ENCODE results near the gene OBSL1. TPM values are rescaled to one million over a fixed set of nuclear protein-coding genes. Genes with fewer than 3 reads are reported as not detected.

Gene OBSL1
- total RNA-seq, 3 donors from 2014 or later (not counting 1 experiment from before 2014, with no cell fraction given), result 0.07 to 8.8 (median 0.32) TPM

DNA sequence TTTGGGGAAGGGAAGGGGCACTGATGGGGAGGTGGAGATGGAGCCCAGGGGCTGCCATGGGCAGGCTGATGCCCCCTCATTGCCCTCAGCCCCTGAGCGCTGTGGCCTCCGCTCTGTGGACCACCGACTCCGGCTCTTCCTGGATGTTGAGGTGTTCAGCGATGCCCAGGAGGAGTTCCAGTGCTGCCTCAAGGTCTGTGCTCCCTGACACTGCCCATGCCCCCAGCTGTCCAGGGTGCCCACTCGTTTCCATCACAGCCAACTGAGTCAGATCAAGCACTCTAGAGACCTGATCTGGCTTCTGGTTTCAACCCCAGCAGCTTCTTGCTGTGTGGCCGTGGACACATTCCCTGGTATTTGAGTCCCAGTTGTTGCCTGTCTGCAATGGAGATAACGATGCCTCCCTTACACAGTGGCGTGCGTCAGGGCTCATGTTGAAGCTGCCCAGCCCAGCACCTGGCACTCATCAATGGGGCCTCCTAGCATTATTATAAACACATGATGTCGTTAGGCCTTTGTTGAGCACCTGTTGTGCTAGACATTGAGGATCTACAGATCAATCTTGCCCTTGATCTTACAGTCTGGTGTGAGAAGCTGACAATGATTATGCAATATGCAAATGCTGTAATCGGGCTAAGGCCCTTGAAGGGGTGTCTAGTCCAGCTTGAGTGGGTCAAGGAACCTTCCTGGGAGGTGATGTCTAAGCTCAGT lies 40.7 kb upstream of the OBSL1 start:
- H3K36me3 Mint-ChIP-seq, result peaks cover 6% of the 10 kb centered on the region
- DNase-seq, result no peak
- no peak for TF ChIP-seq CTCF (IDR thresholded peaks at IDR 0.05)
- H3K4me3 Mint-ChIP-seq, result peak overlapping the region; percentile 42
- Histone ChIP-seq H3K27me3 (ENCODE audit: control insufficient read depth, insufficient read depth, low read length) (no peaks in the 10 kb centered on the region), H3K4me1 (ENCODE audit: control insufficient read depth, insufficient read depth, low read length) (peaks cover 20% of the 10 kb centered on the region), H3K4me3 (ENCODE audit: low read length) (no peak overlapping the region), H3K27ac (ENCODE audit: low read length) (no peak overlapping the region), H3K9me3 (ENCODE audit: control insufficient read depth, insufficient read depth, low read length) (no peaks in the 10 kb centered on the region), H3K36me3 (ENCODE audit: control insufficient read depth, insufficient read depth, low read length) (peaks cover 43% of the 10 kb centered on the region)
- peaks cover 8 to 22% of the 10 kb centered on the region in 2 donors for H3K4me1 Mint-ChIP-seq
- H3K9me3 Mint-ChIP-seq, result no peaks in the 10 kb centered on the region
- no peak for ATAC-seq
- intact Hi-C loops (cut with micrococcal nuclease), result no loop called here
- no peaks in the 10 kb centered on the region for H3K27me3 Mint-ChIP-seq (ENCODE audit: low read depth in 2 of 2)
- 86% methylated on average over 12 of the region's 12 CpGs for WGBS (ENCODE audit: insufficient coverage)
- peak overlapping the region in 1 of 2 donors; percentile 81 for H3K27ac Mint-ChIP-seq

DNA sequence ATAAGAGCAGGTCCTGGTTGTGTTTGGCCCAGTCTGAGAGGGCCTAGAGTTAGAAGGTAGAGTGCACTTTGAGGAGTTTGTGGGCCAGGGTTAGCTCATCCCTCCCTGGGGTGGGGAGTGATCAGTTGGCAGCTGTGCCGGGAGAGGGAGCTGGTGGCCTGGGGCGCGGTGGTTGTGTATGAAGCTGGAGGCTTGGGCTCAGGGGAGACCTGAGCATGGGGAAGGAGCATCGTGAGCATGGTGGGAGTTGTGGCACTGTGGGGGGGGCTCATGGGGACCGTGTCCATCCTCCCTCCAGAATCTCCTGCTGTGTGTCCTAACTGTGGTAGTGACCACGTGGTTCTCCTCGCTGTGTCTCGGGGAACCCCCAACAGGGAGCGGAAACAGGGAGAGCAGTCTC lies 40.0 kb upstream of the OBSL1 start:
- peaks cover 50% of the 10 kb centered on the region for H3K36me3 ChIP-seq (ENCODE audit: control insufficient read depth, insufficient read depth, low read length)
- no peak for TF ChIP-seq CTCF (IDR thresholded peaks at IDR 0.05)
- Mint-ChIP-seq H3K27ac (peak overlapping the region in 1 of 2 donors; percentile 50), H3K4me3 (peak overlapping the region; percentile 22), H3K4me1 (peaks cover 8 to 22% of the 10 kb centered on the region in 2 donors), H3K9me3 (no peaks in the 10 kb centered on the region), H3K36me3 (peaks cover 6% of the 10 kb centered on the region), H3K27me3 (ENCODE audit: low read depth in 2 of 2) (no peaks in the 10 kb centered on the region)
- 95% methylated on average over 9 of the region's 9 CpGs for WGBS (ENCODE audit: insufficient coverage)
- no peaks in the 10 kb centered on the region for H3K9me3 ChIP-seq (ENCODE audit: control insufficient read depth, insufficient read depth, low read length)
- no peak overlapping the region for H3K4me3 ChIP-seq (ENCODE audit: low read length)
- intact Hi-C loops (cut with micrococcal nuclease), result no loop called here
- no peak overlapping the region for H3K27ac ChIP-seq (ENCODE audit: low read length)
- H3K27me3 ChIP-seq (ENCODE audit: control insufficient read depth, insufficient read depth, low read length), result no peaks in the 10 kb centered on the region
- no peak for ATAC-seq
- H3K4me1 ChIP-seq (ENCODE audit: control insufficient read depth, insufficient read depth, low read length), result peaks cover 20% of the 10 kb centered on the region
- no peak for DNase-seq

DNA sequence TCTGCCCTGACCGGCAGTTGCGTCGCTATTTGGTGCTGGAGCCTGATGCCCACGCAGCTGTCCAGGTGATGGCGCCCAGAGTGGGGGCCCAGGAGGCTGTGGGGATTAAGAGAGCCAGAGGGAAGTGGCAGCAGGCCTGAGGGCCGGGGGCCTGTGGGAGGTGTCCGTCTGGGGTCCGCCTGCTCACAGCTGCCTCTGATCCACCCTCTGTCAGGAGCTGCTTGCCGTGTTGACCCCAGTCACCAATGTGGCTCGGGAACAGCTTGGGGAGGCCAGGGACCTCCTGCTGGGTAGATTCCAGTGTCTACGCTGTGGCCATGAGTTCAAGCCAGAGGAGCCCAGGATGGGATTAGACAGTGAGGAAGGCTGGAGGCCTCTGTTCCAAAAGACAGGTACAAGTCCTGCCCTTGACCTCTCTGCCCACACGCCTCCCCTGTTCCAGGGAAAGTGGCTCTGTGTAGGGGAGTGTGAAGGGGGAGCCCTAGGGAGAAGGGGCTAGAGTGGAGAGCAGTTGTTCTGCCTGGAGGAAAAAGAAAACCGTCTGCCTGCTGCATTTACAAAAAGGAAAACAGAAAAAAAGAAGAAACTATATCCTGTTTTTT lies 37.9 kb upstream of the OBSL1 start:
- ATAC-seq, result no peak
- H3K36me3 Mint-ChIP-seq, result peaks cover 6% of the 10 kb centered on the region
- no peak overlapping the region for H3K27ac Mint-ChIP-seq
- H3K4me1 Mint-ChIP-seq, result peaks cover 8 to 19% of the 10 kb centered on the region in 2 donors
- Histone ChIP-seq H3K36me3 (ENCODE audit: control insufficient read depth, insufficient read depth, low read length) (peaks cover 48% of the 10 kb centered on the region), H3K27ac (ENCODE audit: low read length) (no peak overlapping the region), H3K9me3 (ENCODE audit: control insufficient read depth, insufficient read depth, low read length) (no peaks in the 10 kb centered on the region), H3K27me3 (ENCODE audit: control insufficient read depth, insufficient read depth, low read length) (no peaks in the 10 kb centered on the region), H3K4me1 (ENCODE audit: control insufficient read depth, insufficient read depth, low read length) (peaks cover 20% of the 10 kb centered on the region), H3K4me3 (ENCODE audit: low read length) (no peak overlapping the region)
- H3K27me3 Mint-ChIP-seq (ENCODE audit: low read depth in 2 of 2), result no peaks in the 10 kb centered on the region
- H3K9me3 Mint-ChIP-seq, result no peaks in the 10 kb centered on the region
- H3K4me3 Mint-ChIP-seq, result no peak overlapping the region
- DNase-seq, result no peak
- 93% methylated on average over 13 of the region's 13 CpGs for WGBS (ENCODE audit: insufficient coverage)
- intact Hi-C loops (cut with micrococcal nuclease), result no loop called here
- TF ChIP-seq CTCF (IDR thresholded peaks at IDR 0.05), result no peak
